ENCODE measurements around the gene IPO13.

IPO13 gene

GRCh38 chr1:43931711-43932660 lies 14.8 kb upstream of the IPO13 start:
- H3K4me3 ChIP-seq (ENCODE audit: extremely low read depth, insufficient read depth, low read length, poor library complexity, severe bottlenecking): no peak overlapping the region
- no peaks in the 10 kb centered on the region for H3K9me3 ChIP-seq (ENCODE audit: control insufficient read depth, low read length)
- H3K27ac ChIP-seq (ENCODE audit: low read depth, low read length, severe bottlenecking): no peak overlapping the region
- peaks cover 26% of the 10 kb centered on the region for H3K4me1 ChIP-seq (ENCODE audit: control insufficient read depth, insufficient read depth, low read length, poor library complexity, severe bottlenecking)
- WGBS, 2 experiments (ENCODE audit: insufficient coverage in 2 of 2): 93 to 96% methylated on average over 5 to 10 of the region's 13 CpGs
- peaks cover 10% of the 10 kb centered on the region for H3K36me3 ChIP-seq (ENCODE audit: control insufficient read depth, insufficient read depth, low read length)

GRCh38 chr1:43932786-43933385 lies 13.9 kb upstream of the IPO13 start:
- peak overlapping the region; percentile 31 for H3K4me3 ChIP-seq (ENCODE audit: extremely low read depth, insufficient read depth, low read length, poor library complexity, severe bottlenecking)
- peaks cover 26% of the 10 kb centered on the region for H3K4me1 ChIP-seq (ENCODE audit: control insufficient read depth, insufficient read depth, low read length, poor library complexity, severe bottlenecking)
- no peaks in the 10 kb centered on the region for H3K9me3 ChIP-seq (ENCODE audit: control insufficient read depth, low read length)
- no peak overlapping the region for H3K27ac ChIP-seq (ENCODE audit: low read depth, low read length, severe bottlenecking)
- peaks cover 9% of the 10 kb centered on the region for H3K36me3 ChIP-seq (ENCODE audit: control insufficient read depth, insufficient read depth, low read length)
- WGBS, 2 experiments (ENCODE audit: insufficient coverage in 2 of 2): 35 to 52% methylated on average over 6 to 8 of the region's 8 CpGs

GRCh38 chr1:43933386-43934100 lies 13.2 kb upstream of the IPO13 start, which contains the start of gene ARTN:
TSS of gene ARTN (plus strand) at chr1:43933801. CDS start at chr1:43935657, 1,856 bp downstream.
- no peak within 1 kb of the TSS for H3K27ac ChIP-seq (ENCODE audit: low read depth, low read length, severe bottlenecking)
- WGBS, 2 experiments (ENCODE audit: insufficient coverage in 2 of 2): 8 to 14% methylated on average over 18 to 35 of the region's 42 CpGs
- no peaks in the 10 kb centered on the region for H3K9me3 ChIP-seq (ENCODE audit: control insufficient read depth, low read length)
- H3K4me3 ChIP-seq (ENCODE audit: extremely low read depth, insufficient read depth, low read length, poor library complexity, severe bottlenecking): peak within 1 kb of the TSS; percentile 31
- H3K36me3 ChIP-seq (ENCODE audit: control insufficient read depth, insufficient read depth, low read length): peaks cover 9% of the 10 kb centered on the region
- H3K4me1 ChIP-seq (ENCODE audit: control insufficient read depth, insufficient read depth, low read length, poor library complexity, severe bottlenecking): peaks cover 26% of the 10 kb centered on the region

GRCh38 chr1:43934101-43934985 lies 12.4 kb upstream of the IPO13 start:
- Histone ChIP-seq H3K4me1 (ENCODE audit: control insufficient read depth, insufficient read depth, low read length, poor library complexity, severe bottlenecking) (peaks cover 26% of the 10 kb centered on the region), H3K4me3 (ENCODE audit: extremely low read depth, insufficient read depth, low read length, poor library complexity, severe bottlenecking) (no peak overlapping the region), H3K27ac (ENCODE audit: low read depth, low read length, severe bottlenecking) (no peak overlapping the region), H3K9me3 (ENCODE audit: control insufficient read depth, low read length) (no peaks in the 10 kb centered on the region), H3K36me3 (ENCODE audit: control insufficient read depth, insufficient read depth, low read length) (peaks cover 9% of the 10 kb centered on the region)
- 61 to 69% methylated on average over 11 to 13 of the region's 13 CpGs for WGBS, 2 experiments (ENCODE audit: insufficient coverage in 2 of 2)

GRCh38 chr1:43934986-43935324 lies 11.8 kb upstream of the IPO13 start:
- H3K4me3 ChIP-seq (ENCODE audit: extremely low read depth, insufficient read depth, low read length, poor library complexity, severe bottlenecking): no peak overlapping the region
- H3K9me3 ChIP-seq (ENCODE audit: control insufficient read depth, low read length): no peaks in the 10 kb centered on the region
- peaks cover 4% of the 10 kb centered on the region for H3K36me3 ChIP-seq (ENCODE audit: control insufficient read depth, insufficient read depth, low read length)
- H3K4me1 ChIP-seq (ENCODE audit: control insufficient read depth, insufficient read depth, low read length, poor library complexity, severe bottlenecking): peaks cover 21% of the 10 kb centered on the region
- 46 to 51% methylated on average over 3 to 4 of the region's 5 CpGs for whole genome bisulfite sequencing, 2 experiments (ENCODE audit: insufficient coverage in 2 of 2)
- H3K27ac ChIP-seq (ENCODE audit: low read depth, low read length, severe bottlenecking): no peak overlapping the region

GRCh38 chr1:43935711-43936427 lies 10.9 kb upstream of the IPO13 start:
- H3K36me3 ChIP-seq (ENCODE audit: control insufficient read depth, insufficient read depth, low read length): no peaks in the 10 kb centered on the region
- 6 to 10% methylated on average over 23 to 46 of the region's 48 CpGs for WGBS, 2 experiments (ENCODE audit: insufficient coverage in 2 of 2)
- no peaks in the 10 kb centered on the region for H3K9me3 ChIP-seq (ENCODE audit: control insufficient read depth, low read length)
- peaks cover 18% of the 10 kb centered on the region for H3K4me1 ChIP-seq (ENCODE audit: control insufficient read depth, insufficient read depth, low read length, poor library complexity, severe bottlenecking)
- H3K27ac ChIP-seq (ENCODE audit: low read depth, low read length, severe bottlenecking): no peak overlapping the region
- peak overlapping the region; percentile 25 for H3K4me3 ChIP-seq (ENCODE audit: extremely low read depth, insufficient read depth, low read length, poor library complexity, severe bottlenecking)

GRCh38 chr1:43936431-43937151 lies 10.2 kb upstream of the IPO13 start:
- Histone ChIP-seq H3K27ac (ENCODE audit: low read depth, low read length, severe bottlenecking) (no peak overlapping the region), H3K9me3 (ENCODE audit: control insufficient read depth, low read length) (no peaks in the 10 kb centered on the region), H3K36me3 (ENCODE audit: control insufficient read depth, insufficient read depth, low read length) (no peaks in the 10 kb centered on the region), H3K4me1 (ENCODE audit: control insufficient read depth, insufficient read depth, low read length, poor library complexity, severe bottlenecking) (peaks cover 18% of the 10 kb centered on the region), H3K4me3 (ENCODE audit: extremely low read depth, insufficient read depth, low read length, poor library complexity, severe bottlenecking) (peak overlapping the region; percentile 29)
- 10 to 12% methylated on average over 44 to 56 of the region's 56 CpGs for WGBS, 2 experiments (ENCODE audit: insufficient coverage in 2 of 2)

- no peak overlapping the region for H3K4me3 ChIP-seq (ENCODE audit: extremely low read depth, insufficient read depth, low read length, poor library complexity, severe bottlenecking)
- H3K9me3 ChIP-seq (ENCODE audit: control insufficient read depth, low read length): no peaks in the 10 kb centered on the region
- H3K4me1 ChIP-seq (ENCODE audit: control insufficient read depth, insufficient read depth, low read length, poor library complexity, severe bottlenecking): peaks cover 18% of the 10 kb centered on the region
- H3K36me3 ChIP-seq (ENCODE audit: control insufficient read depth, insufficient read depth, low read length): no peaks in the 10 kb centered on the region
- WGBS, 2 experiments (ENCODE audit: insufficient coverage in 2 of 2): 89 to 96% methylated on average over 5 of the region's 8 CpGs
- H3K27ac ChIP-seq (ENCODE audit: low read depth, low read length, severe bottlenecking): no peak overlapping the region
Observed at GRCh38 chr1:43937179-43937865, 9.4 kb upstream of the IPO13 start.

GRCh38 chr1:43938383-43938782 lies 8.4 kb upstream of the IPO13 start:
- Histone ChIP-seq H3K36me3 (ENCODE audit: control insufficient read depth, insufficient read depth, low read length) (no peaks in the 10 kb centered on the region), H3K9me3 (ENCODE audit: control insufficient read depth, low read length) (no peaks in the 10 kb centered on the region), H3K4me3 (ENCODE audit: extremely low read depth, insufficient read depth, low read length, poor library complexity, severe bottlenecking) (no peak overlapping the region), H3K27ac (ENCODE audit: low read depth, low read length, severe bottlenecking) (no peak overlapping the region), H3K4me1 (ENCODE audit: control insufficient read depth, insufficient read depth, low read length, poor library complexity, severe bottlenecking) (peaks cover 8% of the 10 kb centered on the region)
- 79 to 82% methylated on average over 10 of the region's 10 CpGs for WGBS, 2 experiments (ENCODE audit: insufficient coverage in 2 of 2)
